ENCODE measurements around the gene TBC1D1.
A peak's percentile ranks its signal among the peaks of the same experiment; 100 is the strongest.

The TBC1D1 gene

DNA sequence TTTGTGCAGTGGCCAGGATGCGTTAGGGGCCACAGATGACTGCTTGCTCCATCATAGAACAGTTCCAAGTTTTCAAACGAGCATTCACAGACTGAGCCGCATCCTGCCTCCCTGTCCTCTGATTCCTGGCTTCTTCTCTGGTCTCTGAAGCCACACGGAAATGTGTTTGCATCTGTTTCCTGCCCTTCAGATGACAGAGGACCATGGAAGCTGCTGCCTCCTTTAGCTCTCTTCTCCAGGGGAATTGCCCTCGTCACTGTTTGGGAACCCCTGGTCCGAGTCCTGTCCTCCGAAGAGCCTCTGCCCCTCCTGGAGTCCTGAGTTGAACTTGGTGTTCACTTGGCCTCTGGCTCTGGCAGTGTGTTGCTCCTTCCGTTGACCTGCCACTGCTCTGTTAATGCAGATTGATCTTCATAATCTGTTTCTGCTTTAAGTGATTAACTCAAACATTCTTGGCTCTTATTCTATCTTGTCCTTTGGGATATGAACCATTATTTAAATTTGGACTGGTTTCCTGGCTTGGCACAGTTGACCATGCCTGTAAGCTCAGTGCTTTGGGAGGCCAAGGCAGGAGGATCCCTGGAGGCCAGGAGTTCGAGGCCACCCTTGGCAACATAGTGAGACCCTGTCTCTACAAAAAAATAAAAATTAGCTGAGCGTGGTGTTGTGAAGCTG, 165.3 kb downstream of the TBC1D1 start:
- DNase-seq = no peak

DNA sequence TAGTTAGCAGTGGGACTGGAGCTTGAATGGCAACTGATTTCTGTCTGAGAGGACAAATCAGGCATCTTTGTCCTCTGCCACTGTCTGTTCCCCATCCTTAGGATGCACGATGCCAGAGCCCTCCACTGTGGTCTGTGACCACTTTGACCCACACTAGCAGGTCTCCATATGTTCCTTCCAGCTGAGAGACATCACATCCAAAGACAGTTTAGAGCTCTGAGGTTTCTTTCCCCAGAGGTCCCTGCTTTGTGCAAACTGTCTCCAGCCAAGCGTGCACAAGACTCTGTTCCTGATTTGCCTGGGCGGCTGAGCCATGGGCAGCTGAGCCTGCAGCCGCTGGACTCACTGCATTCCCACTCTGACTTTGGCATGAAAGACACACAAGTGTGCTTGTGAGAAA, 167.3 kb downstream of the TBC1D1 start:
- no peak for DNase-seq

DNA sequence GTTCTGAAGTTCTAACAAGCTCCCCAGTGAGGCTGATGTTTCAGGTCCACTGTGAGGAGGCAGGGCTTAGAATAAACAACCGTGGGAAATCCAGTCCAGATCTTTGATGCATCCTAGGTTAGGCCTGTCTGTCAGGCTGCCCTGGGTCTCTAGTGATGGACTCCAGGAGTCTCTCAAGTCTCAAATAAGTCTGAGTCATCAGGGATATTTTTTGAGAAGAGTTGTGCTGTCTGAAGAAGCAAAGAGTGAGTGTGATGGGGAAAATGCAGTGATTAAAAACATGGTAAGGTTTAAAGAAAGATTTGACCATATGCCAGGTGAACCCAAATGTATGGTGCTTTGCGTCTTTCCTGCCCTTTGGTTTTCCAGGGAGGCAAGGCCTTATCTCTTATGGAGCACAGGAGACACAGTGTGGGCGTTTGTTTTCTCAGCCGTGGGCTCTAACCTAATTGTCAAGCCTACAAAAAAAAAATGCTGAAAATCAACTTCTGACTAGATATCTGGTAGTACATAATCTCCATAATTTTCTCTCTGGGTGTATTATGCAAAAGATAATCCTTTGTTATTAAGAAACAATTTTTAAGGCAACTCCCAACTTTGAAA, 170.0 kb downstream of the TBC1D1 start:
- DNase-seq = no peak

DNA sequence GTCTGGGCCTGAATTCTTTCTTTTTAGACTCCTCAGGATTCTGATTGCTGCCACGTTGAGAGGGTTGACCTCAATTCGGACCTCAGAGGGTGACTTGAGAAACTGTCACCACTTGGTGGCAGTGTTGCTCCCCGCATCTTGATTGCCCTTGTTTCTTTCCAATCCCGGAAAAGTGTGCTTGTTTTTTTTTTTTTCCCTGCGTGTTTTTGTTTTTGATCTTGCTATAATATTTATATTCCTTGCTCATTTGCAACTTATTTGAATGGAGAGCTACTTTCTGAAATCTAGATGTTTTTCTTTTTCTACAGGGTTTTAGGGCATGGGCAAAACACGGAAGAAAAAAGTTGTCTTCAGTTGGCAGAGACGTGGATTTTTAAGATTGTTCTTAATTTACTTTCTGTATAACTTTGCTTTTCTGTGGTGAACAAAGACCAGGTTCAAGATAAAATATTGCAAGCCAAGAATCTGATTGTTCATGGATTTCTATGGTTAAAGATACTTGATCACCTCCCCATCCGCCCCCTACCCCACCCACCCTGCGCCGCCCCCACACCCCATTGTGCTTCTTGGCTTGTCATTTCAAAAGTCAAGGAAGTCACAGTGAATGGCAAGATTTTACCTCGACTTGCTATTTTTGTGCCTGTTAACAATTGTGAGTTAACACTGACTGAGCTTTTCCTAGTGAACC, 171.3 kb downstream of the TBC1D1 start:
- peak in 4 of 5 experiments; percentile 30 to 73 (median 42) for DNase-seq

DNA sequence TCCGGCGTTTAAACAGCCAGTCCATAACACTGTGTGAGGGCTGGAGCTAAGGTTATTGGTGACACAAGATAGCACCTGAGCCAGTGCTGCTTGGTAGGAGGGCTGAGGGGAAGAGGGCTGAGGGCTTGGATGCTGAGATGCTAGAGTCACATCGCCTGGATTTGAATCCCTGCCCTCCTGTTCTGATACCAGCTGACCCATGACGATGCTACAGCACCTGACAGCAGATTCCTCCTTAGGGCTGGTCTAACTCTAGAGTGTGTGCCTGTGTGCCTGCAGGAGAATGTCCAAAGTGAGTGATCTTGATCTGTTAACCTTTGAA, 171.9 kb downstream of the TBC1D1 start:
- no peak for DNase-seq

DNA sequence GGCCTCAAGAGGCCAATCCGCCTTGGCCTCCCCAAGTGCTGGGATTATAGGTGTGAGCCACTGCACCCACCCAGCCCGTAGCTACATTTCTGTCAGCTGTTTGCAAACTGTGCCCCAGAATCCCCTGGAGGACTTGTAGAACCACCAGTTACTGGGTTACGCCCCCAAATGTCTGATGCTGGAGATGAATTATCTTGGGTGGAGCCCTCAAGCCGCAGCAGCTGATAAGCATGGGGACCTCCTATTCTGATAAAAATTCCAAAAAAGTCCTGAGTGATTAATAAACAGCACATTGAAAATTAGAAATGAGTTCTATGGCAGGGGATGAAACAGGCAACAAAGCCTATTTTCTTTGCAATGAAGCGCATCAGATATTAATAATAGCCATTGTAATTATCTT, 174.3 kb downstream of the TBC1D1 start:
- DNase-seq = no peak

DNA sequence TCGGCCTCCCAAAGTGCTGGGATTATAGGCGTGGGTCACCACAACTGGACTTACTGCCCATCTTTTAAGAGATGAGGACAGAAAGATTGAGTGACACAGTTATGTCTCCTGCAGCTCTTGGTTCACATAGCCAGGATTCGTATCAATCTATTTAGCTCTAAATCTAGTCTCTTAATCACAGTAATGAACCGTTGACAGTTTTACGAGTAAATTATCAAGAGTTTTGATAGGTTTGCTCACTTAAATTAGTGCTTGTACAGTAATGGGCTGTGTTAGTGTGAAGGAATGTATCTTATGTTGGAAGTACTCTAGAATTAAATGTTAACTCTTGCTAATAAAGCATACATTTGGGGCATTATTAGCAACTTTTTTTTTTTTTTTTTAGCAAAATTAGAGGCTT, 175.0 kb downstream of the TBC1D1 start:
- no peak for DNase-seq

DNA sequence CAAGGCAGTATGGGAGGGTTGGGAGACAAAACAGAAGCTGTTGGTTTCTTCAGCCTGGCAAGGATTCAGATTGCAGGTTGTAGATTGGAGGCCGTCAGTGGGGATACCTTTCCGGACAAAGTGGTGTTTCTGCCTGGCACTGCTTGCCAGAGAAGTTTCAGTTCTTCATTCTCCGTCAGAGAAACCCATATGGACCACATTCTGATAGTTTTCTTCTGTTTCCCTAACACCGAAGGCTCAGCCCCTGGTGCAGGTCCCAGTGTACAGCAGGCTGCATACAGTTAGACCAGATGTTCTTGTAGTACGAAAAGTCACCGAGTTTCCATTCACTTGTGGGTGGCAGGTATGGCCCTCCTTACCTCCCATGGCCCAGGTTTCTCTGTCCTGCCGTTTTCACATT, 176.6 kb downstream of the TBC1D1 start:
- DNase-seq = no peak

DNA sequence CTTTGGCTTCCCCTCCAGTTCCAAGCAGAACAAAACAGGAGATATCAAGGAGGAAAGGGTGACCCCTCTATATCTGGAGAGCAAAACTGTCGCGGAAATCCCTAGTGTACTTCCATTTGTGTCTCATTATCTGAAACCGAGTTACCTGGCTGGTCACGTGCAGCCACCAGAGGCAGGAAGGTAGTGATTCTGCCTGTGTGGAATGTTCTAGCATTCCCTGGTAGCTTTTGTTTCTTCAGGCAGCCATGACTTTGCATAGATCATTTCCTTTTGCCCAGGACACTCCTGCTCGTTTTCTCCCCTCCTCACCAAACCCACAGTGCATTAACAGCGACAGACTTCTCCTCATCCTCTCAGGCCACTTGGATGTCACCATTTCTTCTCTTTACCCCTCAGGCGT, 177.2 kb downstream of the TBC1D1 start:
- no peak for DNase-seq

DNA sequence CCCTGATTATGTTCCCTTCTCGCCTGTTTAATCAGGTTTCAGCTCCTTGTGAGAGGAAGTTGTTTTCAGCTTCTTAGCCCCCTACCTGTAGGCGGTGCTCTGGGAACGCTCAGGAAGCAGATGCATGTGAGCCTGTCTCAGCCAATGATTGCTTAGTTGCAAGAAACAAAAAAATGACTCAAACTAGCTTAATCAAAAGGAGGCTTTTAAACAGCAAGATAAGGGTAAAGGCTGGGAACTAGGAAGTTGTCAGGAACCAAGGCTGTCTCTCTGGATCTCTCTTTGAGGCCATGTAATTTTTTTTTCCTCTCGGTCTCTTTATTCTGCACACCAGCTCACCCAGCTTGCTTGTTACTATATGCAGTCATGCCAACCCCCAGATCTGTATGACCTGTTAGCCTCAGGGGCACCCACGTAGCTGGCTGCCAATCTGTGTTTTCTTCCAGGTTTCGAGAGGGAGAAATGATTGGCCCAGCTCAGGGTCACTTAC, 178.4 kb downstream of the TBC1D1 start:
- peak in 1 of 5 experiments; percentile 64 for DNase-seq

DNA sequence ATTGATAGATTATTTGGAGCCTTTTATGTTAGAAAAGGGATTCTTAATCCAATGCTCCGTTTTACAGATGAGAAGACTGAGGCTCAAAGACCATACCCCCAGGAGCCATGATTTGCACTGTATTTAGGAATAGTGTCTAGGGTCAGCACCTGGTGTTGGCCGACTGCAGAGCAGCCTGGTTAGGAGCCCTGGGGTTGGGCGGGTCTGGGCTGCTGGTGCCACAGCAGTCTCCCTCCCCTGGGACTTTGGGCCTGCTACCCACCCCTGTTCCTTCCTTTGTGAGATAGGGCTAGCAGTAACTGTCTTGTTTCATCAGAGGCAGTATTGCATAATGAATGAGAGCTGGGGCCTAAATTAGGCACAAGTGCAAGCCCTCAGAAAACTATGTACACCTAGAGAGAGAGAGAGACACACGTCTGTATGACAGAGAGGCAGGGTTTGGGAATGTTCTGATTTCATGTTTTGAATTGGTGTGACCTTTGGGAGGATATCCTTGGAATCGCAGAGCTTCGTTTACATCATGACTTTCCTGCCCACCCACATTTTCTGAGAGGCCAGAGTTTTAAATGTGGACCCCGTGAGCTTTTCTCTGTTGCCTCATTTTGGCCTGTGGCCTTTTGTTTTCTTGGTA, 181.0 kb downstream of the TBC1D1 start:
- peak in 1 of 5 experiments; percentile 34 for DNase-seq

DNA sequence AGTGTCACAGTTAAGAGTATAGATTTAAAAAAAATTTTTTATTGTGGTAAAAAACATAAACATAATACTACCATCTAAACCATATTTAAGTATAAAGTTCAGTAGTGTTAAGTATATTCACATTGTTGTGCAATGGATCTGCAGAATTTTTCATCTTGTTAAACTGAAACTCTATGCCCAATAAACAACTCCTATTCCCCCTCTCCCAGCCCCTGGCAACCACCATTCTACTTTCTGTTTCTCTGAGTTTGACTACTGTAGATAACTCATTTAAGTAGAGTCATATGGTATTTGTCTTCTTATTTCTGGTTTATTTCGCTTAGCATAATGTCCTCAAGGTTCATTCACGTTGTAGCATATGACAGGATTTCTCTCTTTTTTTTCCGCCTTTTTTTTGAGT, 181.7 kb downstream of the TBC1D1 start:
- DNase-seq = peak in 1 of 5 experiments; percentile 61

DNA sequence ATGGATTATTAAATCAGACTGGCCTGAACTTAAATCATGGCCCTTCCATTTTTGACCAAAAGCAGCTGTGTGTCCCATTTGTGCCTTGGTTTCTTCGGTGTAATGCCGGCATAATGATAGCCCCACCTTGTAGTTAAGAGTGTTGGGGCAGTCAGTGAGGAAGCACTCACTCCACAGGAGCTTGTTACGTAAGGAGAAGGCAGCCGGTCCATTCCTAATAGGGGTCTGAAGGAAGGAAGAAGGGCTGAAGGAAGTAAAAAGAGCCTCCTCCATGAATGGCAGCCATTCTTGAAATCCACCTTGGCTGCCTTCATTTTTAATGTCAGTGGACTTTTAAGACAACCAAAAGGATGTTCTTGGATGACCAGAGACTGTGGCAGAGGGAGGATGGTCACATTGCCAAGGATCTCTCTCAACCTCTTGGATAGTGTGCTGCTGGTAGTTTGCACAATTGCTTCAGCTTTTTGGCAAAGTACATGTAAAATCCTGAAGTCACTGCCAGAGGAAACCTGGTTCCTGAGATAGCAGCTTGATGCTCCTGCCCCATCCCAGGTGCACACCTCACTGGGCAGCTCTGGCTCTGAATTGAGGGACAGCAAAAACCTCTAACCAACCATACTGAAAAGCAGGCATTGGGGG, 182.8 kb downstream of the TBC1D1 start:
- no peak for DNase-seq

DNA sequence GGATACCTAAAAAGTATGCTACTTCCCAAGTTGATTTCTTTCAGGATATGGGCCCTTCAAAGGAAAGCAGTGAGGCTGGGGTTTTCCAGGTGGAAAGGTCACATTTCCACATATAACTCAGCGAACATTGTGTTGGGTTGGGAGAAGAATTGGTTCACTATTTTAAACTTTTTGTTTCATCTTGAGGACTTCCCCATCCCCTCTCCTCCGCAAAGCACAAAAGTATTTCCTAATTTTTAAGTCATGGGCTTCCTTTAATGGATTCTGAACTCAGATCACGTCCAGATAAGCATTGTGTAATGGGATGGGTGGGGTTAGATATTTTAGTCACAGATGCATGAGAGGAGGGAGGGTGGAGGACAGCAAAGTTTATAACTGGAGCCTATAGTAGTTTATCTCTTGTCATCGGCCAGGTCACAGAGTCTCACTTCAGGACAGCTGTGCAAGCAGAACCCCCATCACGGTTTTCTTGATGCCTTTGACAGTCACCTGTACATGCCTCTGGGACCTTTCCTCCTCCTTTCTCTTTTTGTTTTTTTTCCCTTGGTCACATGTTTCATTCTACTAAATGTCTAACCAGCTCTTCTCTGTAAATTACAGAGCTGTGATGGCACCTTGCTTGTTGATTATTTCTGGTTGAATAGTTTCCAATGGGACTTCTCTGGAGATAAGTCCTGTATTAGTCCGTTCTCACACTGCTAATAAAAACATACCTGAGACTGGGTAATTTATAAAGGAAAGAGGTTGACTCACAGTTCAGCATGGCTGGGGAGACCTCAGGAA, 184.7 kb downstream of the TBC1D1 start:
- DNase-seq = no peak

DNA sequence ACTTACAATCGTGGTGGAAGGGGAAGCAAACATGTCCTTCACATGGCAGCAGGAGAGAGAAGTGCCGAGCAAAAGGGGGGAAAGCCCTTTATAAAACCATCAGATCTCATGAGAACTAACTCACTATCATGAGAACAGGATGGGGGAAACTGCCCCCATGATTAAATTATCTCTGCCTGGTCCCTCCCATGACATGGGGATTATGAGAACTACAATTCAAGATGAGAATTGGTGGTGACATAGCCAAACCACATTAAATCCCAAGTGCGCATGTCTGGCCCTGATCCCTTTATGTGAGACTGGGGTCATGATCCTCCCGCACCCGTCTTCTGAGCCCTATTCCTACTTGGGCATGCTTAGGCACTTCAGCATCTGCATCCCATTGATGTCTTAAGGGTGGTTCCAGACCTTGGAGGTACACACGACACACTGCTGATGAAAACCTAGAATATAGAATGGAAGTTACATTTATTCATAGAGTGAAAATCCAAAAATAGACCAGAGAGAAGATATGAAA, 185.3 kb downstream of the TBC1D1 start:
- DNase-seq = no peak

DNA sequence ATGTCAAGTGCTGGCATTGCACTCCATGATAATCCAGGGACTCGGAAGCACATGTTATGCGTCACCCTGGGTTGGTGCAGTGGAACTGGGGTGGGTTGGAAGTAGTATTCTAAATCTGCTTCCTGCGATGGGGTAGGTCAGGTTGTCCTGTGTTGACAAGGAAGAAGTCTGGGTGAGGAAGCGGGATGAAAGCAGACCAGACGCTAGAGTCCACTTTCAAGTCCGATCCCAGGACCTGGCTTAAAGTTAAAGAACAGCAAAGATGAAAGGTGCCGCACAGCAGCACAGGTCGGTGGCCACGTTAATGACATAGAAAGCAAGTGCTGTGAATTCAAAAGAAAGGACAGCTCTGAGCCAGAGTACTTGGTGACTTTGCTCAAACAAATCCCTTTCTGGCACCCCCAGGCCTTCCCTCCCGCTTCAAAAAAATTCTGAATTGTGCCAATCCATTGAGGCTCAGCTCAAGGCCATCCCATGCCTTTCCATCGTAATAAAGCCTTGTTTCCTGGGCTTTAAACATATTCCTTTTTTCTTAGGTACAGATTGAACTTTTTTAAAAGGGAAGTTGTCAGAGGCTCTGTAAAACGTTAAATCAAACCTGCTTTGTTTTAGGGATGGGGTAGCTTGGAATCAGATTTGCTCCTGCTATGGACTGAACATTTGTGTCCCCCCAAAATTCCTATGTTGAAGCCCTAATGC, 187.1 kb downstream of the TBC1D1 start:
- no peak for DNase-seq

DNA sequence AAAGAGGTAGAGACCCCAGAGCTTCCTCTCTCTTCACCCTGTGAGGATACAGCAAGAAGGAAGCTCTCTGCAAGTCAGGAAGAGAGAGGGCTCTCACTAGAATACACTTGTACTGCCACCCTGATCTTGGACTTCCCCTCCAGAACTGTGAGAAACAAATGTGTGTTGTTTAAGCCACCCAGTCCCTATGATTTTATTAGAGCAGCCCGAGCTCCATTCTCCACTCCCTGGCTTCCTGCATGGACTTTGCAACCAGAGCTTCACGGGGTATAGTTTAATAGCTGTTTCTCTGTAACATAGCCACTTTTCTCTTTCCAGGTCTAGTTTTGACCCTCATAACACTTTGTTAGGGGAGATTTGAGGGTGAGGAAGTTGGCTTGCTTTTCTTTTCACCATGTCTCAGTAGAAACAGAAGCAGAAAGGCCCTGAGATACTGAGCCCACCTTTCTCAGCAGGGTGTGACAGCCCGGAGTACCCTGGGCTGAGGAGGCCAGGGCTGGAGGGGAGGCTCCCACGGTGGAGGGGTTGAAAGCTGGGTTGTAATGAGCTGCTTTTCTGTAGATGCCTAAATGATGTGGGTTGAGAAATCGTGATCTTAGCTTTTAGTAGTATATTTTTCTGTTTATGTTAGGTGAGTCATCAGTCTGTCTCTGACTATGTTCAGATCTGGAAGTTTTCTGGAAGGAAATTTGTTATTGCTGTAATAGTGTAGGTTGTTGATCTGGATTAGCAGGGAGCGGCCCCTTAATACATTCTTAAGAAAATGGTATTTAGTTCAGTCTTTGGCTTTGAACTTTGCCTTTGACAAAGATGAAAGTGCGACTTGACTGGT, 187.9 kb downstream of the TBC1D1 start:
- no peak for DNase-seq

DNA sequence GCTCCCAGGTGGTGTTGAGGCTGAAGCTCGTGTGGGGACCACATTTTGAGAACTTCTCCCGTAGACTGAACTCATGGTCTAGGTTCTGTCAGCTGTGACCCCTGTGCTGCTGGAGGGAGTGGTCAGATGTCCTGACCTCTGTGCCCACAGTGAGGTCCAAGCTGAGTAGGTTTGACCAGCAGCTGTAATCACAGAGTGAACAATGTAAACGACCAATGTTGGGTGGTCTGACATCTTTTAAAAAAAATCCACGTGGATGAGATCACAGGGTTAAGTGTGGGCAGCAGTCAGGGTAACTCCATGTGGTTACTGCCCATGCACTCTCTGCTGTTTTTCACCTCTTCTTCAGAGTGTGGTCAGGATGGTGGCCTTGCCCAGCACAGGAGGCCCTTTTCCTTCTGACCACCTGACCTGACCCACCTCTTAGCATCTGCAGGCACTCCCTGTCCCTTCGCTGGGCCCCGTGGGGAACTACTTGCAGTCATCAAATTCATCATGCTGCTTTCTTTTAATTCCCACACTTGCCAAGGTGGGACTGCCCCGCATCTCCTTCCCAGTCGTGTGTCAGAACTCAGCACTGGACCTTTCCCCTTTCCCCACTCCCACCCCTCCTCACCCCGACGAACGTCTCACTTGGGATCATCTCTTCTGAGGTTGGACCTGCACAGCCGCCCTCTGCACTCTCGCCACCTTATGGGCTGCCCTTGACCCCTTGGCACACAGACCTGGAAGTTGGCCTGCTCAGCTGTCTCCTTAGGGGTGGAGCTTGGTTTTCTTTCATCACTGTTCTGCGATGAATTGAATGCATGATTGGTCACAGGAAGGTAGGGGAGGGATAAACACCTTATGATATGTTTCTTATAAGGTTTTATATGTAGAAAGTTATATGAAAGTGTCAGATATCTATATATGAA, 189.4 kb downstream of the TBC1D1 start:
- DNase-seq = no peak

DNA sequence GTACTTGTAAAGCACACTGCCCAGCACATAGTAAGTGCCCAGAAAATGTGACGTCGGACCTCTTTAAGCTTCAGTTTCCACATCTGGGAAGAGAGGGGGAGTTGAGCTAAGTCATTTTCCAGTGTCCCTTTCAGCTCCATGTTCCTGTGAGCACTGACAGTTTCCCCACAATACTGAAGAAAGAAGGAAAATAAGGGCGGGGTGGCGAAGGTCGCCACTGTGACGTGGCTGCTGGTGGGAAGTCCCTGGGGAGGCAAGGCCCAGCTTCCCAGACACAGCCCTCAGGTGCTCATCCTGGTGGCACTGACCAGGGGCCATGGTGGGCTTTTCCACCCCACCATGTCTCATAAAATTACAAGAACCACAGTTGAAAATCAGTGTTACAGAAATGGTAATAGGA, 191.1 kb downstream of the TBC1D1 start:
- DNase-seq = no peak

Measured in T-helper 2 cell (primary cell).